ENCODE results near the gene CALN1. TPM values are rescaled to one million over a fixed set of nuclear protein-coding genes. Genes with fewer than 3 reads are reported as not detected.

Gene CALN1
- total and polyA plus RNA-seq, 2 experiments from 2014 or later, result 0.23 to 0.28 TPM

- TF ChIP-seq EZH2 (IDR thresholded peaks at IDR 0.05; ENCODE audit: borderline replicate concordance), result no peak
- TF ChIP-seq EZH2phosphoT487 (IDR thresholded peaks at IDR 0.05; ENCODE audit: low read depth, severe bottlenecking, unreplicated experiment), result no peak
- TF ChIP-seq CTCF (IDR thresholded peaks at IDR 0.05; ENCODE audit: poor library complexity), result no peak
- no peak overlapping the region for H2AFZ ChIP-seq
- no peaks in the 10 kb centered on the region for H3K27me3 ChIP-seq
- H3K79me2 ChIP-seq, result no peaks in the 10 kb centered on the region
- no peaks in the 10 kb centered on the region for H3K36me3 ChIP-seq (replicated peaks; ENCODE audit: insufficient read depth, low read depth)
- H3K9me2 ChIP-seq (replicated peaks; ENCODE audit: insufficient read depth), result no peaks in the 10 kb centered on the region
- no peak overlapping the region for H3K4me3 ChIP-seq
- WGBS (ENCODE audit: low lambda C conversion rate, missing lambda C conversion rate), result 86% methylated on average over 2 of the region's 2 CpGs
- no peaks in the 10 kb centered on the region for H4K20me1 ChIP-seq (ENCODE audit: insufficient read depth, poor library complexity, severe bottlenecking)
- no peaks in the 10 kb centered on the region for H3K9me3 ChIP-seq (ENCODE audit: low read depth)
- no peak overlapping the region for H3K27ac ChIP-seq
- no peaks in the 10 kb centered on the region for H3K4me1 ChIP-seq (ENCODE audit: insufficient read depth)
- DNase-seq (ENCODE audit: low spot score), result no peak
- H3K4me2 ChIP-seq, result no peak overlapping the region
These were observed 144.0 kb downstream of the CALN1 start for GRCh38 chr7:72268090-72268489.

- no peaks in the 10 kb centered on the region for H4K20me1 ChIP-seq (ENCODE audit: insufficient read depth, poor library complexity, severe bottlenecking)
- H2AFZ ChIP-seq, result no peak overlapping the region
- H3K27me3 ChIP-seq, result no peaks in the 10 kb centered on the region
- DNase-seq (ENCODE audit: low spot score), result no peak
- H3K4me1 ChIP-seq (ENCODE audit: insufficient read depth), result no peaks in the 10 kb centered on the region
- no peaks in the 10 kb centered on the region for H3K9me2 ChIP-seq (replicated peaks; ENCODE audit: insufficient read depth)
- no peaks in the 10 kb centered on the region for H3K9me3 ChIP-seq (ENCODE audit: low read depth)
- no peak overlapping the region for H3K4me3 ChIP-seq
- no peaks in the 10 kb centered on the region for H3K79me2 ChIP-seq
- H3K27ac ChIP-seq, result peak overlapping the region; percentile 46
- no peak overlapping the region for H3K4me2 ChIP-seq
- no peak for TF ChIP-seq EZH2 (IDR thresholded peaks at IDR 0.05; ENCODE audit: borderline replicate concordance)
- no peak for TF ChIP-seq CTCF (IDR thresholded peaks at IDR 0.05; ENCODE audit: poor library complexity)
- no peak for TF ChIP-seq EZH2phosphoT487 (IDR thresholded peaks at IDR 0.05; ENCODE audit: low read depth, severe bottlenecking, unreplicated experiment)
- H3K36me3 ChIP-seq (replicated peaks; ENCODE audit: insufficient read depth, low read depth), result no peaks in the 10 kb centered on the region
- 64% methylated on average over 3 of the region's 3 CpGs for WGBS (ENCODE audit: low lambda C conversion rate, missing lambda C conversion rate)
These were observed 144.8 kb downstream of the CALN1 start for GRCh38 chr7:72267291-72267800.

DNA sequence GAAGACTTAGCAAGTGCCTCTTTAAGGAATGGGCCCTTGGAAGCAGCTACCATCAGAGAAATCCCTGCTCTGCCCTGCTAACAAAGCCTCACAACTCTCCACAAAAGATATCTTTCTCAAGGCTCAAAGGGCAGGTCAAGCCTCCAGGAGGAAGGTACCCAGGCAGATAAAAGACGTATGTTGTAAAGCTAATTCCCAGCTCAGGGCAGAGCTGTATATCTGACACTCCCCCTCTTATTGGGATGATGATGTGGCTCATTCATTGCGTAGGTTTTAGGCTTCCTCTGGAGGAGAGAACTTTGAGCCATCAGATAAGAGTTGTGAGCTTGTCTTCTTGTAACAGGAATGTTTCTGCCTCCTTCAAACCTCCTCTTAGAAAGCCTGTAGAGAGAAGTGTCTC, 145.4 kb downstream of the CALN1 start:
- no peak overlapping the region for H2AFZ ChIP-seq
- no peaks in the 10 kb centered on the region for H3K9me3 ChIP-seq (ENCODE audit: low read depth)
- peak overlapping the region; percentile 11 for H3K27ac ChIP-seq
- H3K79me2 ChIP-seq, result no peaks in the 10 kb centered on the region
- H3K4me3 ChIP-seq, result no peak overlapping the region
- no peaks in the 10 kb centered on the region for H3K9me2 ChIP-seq (replicated peaks; ENCODE audit: insufficient read depth)
- no peak overlapping the region for H3K4me2 ChIP-seq
- H3K27me3 ChIP-seq, result no peaks in the 10 kb centered on the region
- no peak for TF ChIP-seq EZH2 (IDR thresholded peaks at IDR 0.05; ENCODE audit: borderline replicate concordance)
- TF ChIP-seq EZH2phosphoT487 (IDR thresholded peaks at IDR 0.05; ENCODE audit: low read depth, severe bottlenecking, unreplicated experiment), result no peak
- TF ChIP-seq CTCF (IDR thresholded peaks at IDR 0.05; ENCODE audit: poor library complexity), result no peak
- 35% methylated on average over 2 of the region's 2 CpGs for WGBS (ENCODE audit: low lambda C conversion rate, missing lambda C conversion rate)
- no peaks in the 10 kb centered on the region for H4K20me1 ChIP-seq (ENCODE audit: insufficient read depth, poor library complexity, severe bottlenecking)
- DNase-seq (ENCODE audit: low spot score), result peak; percentile 47
- H3K4me1 ChIP-seq (ENCODE audit: insufficient read depth), result no peaks in the 10 kb centered on the region
- no peaks in the 10 kb centered on the region for H3K36me3 ChIP-seq (replicated peaks; ENCODE audit: insufficient read depth, low read depth)
